ENCODE results near the gene TTLL9.

DNA sequence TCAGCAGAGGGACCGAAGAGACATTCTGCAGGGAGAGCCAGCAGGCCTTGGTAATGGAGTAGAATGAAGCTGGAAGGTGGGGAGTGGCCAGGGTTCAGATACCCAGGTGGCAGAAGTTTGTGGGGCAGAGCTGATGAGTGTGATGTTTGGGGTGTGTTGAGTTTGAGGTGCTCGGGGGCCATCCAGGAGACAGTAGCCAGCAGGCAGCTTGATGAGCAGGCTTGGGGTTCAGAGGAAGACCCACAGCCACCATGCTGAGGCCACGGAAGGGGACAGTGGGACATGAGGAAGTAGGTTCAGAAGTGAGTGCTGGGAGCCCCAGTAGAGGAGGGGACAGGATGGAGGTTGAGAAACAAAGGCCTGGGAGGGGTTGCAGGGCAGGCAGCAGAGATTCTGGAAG is 13.9 kb upstream of the TTLL9 start:
- TF ChIP-seq POLR2AphosphoS5 (IDR thresholded peaks at IDR 0.05) (no peak), CTCF (IDR thresholded peaks at IDR 0.05) (no peak)

Data from upper lobe of left lung (tissue), 4 donors.